Mucosa of gallbladder (tissue), 1 donor: ENCODE data around the gene GALNT9. TPM values are rescaled to one million over a fixed set of nuclear protein-coding genes. Genes with fewer than 3 reads are reported as not detected.
"Not testable (repeated sequence)": the region's sequence is repeated elsewhere in the genome, so short reads cannot be mapped to it uniquely, and the experiment has no call there.

ENCODE experiments used
- DNase-seq: peaks from one replicate; pipeline ENCODE4 v3.0.0-alpha.2; 2020; ENCODE audit warnings: low spot score
- total RNA-seq: library from RNA; stranded (reverse); gene quantifications from one replicate; pipeline ENCODE4 v1.2.1, GENCODE V29; 2021
- donor health status: DM: no; HTN: no; CAD: no.

GALNT9 gene
- total RNA-seq, 1 donor from 2014 or later = 0.12 TPM

DNA sequence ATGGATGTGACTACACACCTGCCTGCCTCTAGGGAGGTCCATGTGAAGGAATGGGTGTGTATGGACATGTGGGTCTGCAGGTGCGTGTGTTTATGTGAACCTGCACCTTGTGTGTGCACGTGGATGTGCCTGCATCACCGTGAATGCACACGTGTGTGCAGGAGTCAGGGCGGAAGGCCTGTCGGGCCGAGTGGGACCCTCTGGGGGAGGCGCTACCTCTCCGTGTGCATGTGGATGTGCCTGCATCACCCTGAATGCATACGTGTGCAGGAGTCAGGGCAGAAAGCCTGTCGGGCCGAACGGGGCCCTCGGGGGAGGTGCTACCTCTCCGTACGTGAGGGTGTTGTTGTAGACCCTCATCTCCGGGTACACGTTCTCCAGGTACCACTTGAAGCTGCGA, 128.6 kb downstream of the GALNT9 start:
- DNase-seq = no peak

DNA sequence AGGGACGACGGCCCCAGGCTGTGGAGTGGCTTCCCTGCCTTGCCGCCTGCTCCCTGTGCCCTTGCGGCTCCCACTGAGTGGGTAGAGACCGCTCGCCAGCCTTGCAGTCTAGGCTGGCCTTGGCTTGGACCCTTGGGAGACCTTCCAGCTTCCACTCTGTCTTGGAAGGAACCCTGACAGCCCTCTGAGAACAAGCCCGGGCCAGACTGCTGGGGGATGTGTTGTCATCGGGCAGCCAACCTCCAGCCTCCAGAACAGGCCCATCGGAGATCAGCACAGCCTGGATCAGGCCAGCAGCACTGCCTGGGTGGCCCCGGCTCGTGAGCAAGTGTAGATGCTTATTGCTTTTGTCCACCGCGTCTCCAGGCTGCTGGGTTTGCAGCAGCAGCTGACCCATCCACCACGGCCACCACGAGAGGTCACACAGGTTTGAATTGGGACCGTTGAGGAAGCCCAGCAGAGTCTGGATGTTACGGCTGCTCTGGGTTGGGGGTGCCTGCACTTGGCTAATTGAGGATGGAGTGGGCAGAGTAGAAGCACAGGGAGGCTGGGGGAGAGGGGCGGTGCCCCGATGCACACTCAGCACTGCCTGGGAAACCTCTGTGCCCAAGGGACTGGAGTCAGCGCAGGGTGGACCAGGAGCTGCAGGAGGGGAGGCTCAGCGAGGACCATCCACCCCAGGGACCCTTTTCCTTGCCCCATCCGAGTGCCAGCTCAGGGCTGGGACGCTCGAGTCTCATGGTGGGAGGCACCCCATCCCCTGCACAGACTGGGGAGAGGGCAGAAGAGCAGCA, 129.7 kb downstream of the GALNT9 start:
- no peak for DNase-seq

DNA sequence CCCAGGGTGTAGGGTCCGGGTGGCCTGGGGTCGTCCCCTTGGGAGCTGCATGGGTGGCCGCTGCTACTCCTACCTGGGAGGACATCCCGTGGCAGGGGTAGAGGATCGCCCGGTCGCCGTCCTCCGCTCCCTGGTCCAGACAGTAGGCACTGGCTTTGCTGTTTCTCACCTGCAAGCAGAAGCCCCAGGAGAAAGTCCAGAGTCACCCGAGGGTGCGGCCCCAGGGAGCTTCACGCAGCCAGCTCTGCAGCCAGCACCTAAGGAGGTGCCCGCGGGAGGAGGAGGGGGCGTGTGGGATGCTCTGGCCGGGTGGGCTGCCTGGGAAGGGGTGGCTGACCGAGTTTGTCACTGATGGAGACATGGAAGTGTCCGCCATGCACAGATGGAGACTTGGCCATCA, 130.3 kb downstream of the GALNT9 start:
- no peak for DNase-seq

DNA sequence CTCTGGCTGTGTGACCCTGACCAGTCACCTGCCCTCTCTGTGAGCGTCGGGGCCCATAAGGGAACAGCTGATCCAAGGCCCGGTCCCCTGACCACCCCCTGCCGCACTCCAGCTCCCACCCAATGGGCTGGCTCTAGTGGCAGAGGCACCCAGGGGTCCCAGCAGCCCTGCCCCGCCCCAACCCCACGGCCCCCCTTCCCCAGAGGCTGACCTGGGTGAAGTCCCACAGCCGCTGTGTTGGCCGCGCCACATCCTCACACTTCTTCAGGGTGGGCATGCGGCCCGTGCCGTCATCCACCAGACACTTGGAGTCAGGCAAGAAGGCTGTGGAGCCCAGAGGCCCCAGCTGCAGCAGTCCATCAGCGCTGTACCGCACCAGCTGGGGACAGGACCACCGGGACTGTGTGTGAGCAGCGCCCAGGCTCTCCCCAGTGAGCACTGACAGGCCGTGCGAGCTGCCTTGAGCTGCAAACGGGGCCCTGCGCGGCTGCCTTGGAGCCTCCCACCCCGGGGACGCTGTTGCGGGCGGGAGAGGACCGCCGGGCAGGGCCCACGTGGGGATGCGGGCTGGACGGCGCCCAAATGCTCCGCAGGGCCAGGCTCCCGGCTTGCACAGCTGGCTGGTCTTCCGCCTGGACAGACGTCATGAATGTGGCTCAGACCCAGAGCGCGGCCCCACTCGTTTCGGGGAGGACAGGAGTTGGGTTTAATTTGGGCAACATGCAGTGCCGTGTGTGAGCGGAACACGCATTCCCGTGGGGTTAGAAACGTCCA, 131.6 kb downstream of the GALNT9 start:
- no peak for DNase-seq

DNA sequence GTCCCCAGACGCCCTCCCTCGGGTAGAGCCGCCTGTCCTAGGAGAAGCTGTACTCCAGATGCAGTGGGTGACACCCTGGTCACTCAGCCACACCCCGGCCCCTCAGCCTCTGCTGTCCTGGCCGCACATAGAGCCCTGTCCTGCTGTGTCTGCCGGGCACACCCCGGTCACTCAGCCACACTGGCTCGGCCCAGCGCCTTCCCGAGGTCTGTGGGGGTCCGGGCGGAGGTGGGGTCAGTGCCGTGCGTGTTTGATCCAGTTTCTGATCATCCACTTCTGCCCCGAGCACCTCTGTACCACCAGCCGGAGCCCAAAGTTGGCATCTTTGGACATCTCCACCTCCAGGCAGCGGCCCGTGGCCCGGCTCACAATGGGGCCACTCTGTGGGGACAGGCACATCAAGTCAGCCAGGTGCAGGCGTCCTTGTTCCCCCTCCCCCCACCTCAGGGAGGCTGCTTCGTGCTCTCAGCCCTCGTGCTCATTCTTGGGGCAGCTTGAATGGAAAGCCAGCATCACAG, 132.5 kb downstream of the GALNT9 start:
- DNase-seq = no peak

DNA sequence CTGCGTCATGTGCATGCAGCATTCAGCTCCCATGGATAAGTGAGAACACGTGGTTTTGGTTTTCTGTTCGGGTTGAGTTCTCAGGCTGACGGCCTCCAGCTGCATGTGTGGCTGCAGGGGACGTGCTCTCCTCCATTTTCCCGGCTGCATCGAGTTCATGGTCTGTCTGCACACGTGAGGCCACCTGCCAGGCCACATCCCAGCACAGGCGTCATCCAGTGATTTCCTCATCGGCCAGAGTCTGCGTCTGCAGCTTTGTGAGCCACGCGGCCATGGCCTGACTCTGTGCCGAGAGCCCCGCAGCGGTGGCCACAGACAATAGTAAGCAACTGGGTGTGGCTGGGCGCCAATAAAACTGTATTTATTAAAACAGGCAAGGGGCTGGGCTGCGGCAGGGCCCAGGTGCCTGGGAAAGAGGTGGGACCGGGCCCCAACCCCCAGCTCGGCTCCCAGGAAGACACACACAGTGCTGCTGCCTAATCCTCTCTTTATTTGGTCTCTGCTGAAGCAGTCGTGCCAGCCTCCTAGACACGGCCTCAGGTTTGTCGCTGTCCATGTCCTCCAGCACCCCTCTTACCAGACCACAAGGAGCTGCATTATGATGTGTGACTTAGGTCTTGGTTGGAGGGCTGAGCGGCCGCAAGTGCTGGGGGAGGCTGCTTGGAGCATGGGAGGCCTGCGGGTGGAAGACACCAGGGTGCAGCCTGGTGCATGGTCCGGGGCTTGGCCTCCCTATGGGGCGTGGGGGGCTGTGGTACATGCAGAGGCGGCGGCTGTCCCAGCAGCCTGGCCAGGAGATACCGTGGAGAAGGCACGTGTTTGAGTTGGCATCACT, 133.1 kb downstream of the GALNT9 start:
- no peak for DNase-seq

DNA sequence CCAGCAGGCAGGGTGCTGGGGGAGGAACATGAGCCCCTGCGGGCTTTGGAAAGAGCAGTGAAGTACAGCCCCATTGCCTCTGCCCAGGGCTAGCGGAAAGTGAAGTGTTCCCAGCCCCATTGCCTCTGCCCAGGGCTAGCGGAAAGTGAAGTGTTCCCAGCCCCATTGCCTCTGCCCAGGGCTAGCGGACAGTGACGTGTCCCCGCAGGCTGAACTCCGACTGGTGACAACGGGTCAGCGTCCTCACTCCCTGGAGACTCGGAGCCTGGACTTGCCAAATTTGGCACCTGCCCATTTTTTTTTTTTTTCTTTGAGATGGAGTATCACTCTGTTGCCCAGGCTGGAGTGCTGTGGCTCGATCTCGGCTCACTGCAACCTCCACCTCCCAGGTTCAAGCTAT, 134.1 kb downstream of the GALNT9 start:
- DNase-seq = not testable (repeated sequence)

DNA sequence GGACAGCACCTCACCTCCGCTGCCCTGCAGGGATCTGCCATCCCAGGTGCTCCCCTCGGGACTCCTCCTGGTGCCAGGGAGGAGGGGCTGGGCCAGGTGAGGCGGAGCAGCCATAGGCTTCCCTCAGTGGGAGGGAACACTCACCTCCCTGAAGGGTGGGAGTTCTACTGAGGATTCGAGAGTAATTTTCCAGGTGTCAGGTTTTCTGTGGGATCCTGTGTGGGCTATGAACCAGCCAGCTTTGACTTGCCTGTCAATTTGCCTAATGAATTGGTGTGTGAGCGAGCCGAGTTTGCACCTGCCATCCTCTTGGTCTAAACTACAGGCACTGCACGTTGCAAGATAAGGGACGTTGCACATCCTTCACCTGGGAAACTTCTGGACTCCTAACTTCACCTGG, 134.8 kb downstream of the GALNT9 start:
- no peak for DNase-seq

DNA sequence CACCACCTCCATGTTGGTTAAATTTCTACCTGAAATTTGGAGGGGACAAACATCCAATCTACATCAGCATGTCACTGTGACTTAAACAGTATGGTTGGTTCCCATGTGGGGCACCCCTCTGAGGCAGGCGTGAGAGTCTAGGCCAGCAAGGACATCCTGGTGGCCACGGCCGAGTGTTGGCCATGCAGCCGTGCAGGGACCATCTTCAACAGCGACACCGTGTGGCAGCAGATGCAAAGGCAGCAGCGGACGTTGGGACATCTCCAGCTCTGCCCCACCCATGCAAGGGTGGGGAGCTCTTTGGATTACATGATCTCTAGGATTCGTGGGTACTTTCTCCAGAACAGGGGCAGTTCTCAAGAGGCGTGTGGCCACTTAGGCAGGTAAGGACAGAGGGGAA, 135.3 kb downstream of the GALNT9 start:
- DNase-seq = no peak

DNA sequence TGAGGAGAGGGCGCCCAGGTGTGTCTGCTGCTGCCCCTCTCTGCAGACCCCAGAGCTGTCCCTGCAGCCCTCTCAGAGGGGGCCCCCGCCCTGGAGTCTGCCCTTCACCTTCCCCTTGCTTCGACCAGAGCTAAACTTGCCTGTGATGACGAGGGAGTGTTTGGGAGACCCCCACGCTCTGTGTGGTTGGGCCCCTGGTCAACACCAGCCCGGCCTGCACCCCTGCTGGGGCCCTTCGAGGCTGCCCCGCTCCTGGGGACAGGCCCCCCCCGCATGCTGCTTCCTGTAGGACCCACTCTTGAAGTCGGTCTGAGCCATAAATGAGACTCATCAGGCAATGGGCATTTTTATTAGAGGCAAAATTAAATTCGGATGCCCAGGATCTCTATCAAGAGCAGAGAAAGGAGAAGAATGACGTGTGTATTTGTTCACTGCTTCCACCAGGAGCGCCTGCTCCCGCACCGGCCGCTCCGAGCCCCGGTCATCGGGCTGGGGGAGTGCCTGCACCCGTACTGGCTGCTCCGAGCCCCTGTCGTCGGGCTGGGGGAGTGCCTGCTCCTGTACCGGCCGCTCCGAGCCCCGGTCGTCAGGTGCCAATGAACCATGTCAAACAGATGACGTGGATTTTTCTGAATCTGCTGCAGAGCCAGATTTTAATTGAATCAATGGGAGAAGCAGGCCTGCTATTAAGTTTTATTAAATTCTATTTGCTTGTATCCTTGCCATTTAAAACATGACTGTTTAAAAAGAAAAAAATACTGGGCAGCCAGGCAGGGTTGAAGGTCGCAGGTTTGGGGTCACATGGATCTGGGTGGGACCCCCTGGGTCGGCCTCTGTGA, 137.5 kb downstream of the GALNT9 start:
- DNase-seq = no peak

DNA sequence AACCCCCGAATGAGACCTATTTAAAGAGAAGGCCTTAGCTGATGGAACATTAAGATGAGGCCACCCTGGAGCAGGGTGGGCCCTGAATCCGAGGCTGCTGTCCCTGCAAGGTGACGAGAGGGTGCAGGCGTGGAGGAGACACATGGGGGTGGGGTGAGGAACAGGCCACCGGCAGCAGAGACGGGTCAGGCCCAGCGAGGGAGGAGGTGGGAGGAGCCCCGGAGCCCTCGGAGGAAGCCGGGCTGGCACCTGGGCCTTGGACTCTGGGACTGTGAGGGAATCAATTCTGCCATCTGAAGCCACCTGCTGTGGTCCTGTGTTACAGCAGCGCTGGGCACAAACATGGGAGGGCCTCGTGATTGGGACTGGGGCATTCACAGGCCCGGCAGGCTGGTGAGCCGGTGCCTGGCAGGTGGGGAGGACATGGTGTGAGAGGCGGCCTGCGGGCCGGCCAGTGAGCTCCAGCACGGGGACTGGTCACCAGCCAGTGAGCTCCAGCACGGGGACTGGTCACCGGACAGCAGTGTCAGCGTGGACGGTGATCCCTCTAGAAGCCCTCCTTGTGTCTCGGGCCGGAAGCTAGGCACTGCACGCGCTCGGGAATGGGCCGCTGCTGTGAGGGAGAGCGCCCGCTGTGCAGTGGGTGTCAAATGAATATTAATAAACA, 138.4 kb downstream of the GALNT9 start:
- no peak for DNase-seq

DNA sequence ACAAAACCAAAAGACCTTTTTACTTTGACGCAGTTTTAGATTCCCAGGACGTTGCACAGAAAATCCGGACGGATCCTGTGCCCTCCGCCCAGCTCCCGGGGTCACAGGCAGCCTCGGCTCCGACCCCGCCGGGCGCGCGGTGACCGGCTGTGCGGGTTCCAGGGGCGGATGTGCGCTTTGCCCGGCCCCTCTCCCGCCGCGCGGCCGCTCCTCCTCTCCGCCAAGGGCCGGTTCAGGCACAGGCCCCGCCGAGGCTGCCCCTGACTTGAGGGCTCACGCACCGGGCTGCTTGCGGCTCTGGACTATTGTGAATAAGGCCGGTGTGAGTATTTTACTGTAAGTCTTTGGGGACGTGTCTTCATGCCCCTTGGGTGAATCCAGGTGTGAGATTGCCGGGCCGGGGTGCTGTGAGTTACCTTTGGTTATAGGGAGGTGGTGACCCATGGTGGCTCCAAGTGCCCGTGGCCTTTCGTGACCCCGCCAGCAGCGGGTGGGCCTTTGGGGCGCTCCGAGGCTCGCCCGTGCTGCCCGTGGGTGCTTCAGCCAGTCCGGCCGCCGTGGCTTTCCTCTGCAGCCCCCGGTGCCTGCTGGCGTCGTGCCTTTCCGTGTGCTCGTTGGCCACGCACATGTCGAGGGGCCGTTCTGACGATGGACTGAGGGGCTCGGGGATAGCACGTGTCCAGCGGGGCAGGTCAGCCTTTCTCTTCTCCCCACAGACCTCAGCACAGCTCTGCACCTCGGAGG, 139.2 kb downstream of the GALNT9 start:
- no peak for DNase-seq

DNA sequence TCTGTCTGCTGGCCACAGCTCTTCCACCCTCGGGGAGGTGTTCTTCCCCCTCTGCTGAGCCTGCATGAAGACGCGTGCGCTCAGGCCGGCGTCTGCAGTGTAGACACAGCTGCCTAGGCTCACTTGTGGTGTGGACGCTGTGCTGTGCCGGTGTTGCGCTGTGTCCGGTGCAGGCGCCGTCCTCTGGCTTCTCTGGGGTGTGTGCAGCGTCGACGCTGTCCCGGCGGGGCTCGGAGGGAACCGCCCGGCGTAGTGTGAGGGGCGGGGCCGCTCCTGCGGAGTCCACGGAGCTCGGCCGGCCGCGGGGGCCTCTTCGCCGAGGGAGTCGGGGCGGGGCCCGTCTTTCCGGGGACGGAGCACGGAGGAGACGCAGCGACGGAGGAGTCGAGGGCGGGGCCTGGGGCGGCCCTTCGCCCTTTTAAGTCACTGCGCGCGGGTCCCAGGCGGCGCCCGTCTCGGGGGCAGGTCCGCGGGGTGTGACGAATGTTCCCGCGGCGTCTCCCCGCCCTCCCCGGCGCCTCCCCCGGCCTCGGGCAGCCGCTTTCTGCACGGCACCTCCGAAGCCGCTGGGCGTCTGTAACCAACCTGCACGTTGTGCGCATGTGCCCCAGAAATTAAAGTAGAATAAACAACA, 139.9 kb downstream of the GALNT9 start:
- DNase-seq = peak; percentile 94

DNA sequence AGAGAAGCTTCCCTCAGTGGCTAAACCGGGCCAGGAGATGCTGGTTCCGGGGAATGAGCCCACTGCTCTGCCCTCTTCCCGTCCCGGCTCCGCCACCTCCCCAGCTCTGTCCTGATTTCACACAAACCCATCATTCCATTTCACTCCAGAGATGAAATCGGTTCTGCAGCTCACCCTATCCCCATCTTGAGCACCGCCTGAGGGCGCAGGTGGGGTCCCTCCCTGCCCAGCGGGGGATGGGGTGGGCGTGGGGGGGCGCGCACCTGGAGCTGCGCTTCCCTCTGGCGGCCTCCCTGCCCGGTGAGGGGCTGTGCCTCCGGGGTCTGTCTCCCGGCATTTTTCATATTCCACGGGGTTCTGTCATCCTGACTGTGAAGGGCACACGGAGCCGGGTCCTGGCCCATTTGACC, 140.5 kb downstream of the GALNT9 start:
- DNase-seq = no peak

DNA sequence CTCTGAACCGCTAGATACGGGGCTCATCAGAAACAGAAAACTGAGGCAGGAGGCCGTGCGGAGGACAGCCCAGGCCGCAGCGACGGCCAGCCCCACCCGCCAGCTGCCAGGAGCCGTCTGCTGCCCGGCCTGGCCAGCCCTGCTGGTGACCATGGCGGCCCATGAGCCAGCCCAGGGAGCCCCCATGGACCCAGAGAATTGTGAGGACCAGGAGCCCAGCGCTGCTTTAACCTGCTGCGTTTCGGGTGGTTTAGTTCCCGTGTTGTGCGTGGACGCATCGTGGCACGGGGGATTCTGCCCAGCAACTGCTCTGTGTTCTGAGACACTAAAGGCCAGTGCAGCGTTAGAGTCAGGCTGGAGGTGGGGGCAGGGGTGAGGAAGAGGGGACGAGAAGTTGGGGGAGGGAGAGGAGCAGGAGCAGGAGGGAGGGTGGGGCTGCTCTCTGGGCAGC, 140.9 kb downstream of the GALNT9 start:
- no peak for DNase-seq

DNA sequence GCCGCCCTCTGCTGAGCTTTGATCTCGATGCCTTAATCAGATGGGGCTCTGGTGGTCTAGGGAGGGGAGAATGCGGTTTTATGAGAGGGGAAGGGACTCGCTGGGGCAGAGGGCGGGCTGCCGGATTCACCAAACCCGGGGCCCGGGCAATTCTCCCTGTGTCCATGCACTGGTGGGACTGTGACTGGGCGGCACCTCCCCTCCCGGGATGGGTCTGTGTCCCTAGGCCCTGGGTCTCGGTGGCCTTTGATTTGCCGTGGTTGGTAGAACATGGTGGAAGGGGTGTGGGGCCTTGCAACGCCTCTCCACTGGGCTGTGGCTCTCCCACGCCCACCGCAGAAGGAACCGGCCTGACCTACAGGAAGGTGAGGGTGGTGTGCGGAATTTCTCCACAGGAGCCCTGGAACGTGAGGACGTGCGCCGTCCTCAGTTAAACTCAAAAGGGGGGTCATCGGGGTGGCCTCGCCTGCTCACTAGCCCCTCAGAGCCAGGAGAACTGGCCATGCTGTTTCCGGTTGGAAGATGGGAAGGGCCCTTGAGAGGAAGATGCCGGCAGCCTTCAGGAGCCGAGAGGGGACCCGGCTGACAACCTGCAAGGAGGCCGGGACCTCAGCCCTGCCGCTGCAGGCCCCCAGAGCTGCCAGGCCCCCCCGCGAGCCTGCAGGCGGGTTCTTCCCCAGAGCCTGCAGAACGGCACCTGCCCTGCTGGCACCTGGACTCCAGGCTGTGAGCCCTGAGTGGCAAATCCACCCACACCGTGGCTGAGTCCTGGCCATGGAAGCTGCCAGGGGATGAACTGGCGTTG, 141.5 kb downstream of the GALNT9 start:
- DNase-seq = no peak

DNA sequence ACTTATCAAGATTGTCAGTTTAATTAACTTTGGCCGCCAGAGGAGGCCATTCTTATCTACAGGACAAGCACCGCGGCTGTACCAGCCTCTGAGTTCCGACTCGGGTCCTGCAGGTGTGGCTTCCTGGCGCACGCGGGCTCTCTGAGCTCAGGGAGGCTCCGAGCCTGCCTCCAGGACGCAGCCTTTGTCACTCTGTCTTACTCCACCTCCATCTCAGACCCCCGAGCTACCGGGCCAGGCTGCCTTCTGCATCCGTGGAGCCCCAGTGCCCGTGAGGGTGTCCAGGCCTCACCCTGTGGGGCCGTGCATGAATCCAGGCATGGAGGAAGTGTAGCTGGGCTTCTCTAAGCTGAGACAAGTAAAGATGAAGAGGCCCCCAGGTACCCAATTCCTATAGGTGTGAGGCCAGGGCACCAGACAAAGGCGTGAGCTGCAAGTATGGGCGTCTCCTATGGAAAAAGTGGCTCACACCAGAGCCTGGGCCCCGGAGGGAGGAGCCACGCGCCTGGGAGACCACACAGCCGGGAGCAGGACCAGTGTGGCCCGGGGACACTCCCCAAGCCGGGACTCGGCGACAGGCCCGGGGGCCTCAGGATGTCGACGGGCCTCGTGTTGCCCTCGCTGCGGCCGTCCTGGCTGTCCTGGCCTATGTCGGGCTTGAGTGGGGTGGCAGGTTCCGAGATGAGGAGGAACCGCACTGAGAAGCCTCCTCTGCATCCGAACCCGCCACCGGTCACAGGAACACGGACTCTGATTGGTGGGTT, 142.3 kb downstream of the GALNT9 start:
- DNase-seq = no peak
